PC-9 (cell line): ENCODE results near the gene DMAC2. TPM values are rescaled to one million over a fixed set of nuclear protein-coding genes. Genes with fewer than 3 reads are reported as not detected.

Source experiments
- BruUV-seq: library from RNA; stranded (reverse); fragments of 400-500 nt; replicated peaks from 2 replicates; lab custom pipeline; 2021; lab: Mats Ljungman, UMichigan
- CTCF ChIA-PET: fragments of 300-600 bp; sonication (Branson Sonifier 250); formaldehyde crosslinking; loops from one replicate; lab custom pipeline; 2022; ENCODE audit warnings: antibody characterized with exemption; lab: Charles Lee
- POLR2A ChIA-PET: fragments of 300-600 bp; sonication (Branson Sonifier 250); formaldehyde crosslinking; loops from one replicate; lab custom pipeline; 2022; ENCODE audit warnings: antibody characterized with exemption; ENCODE audit not compliant: unreplicated experiment; lab: Charles Lee
- DNase-seq, 2 experiments: peaks; one replicate each; pipeline versions ENCODE4 v3.0.0 to v3.0.0-alpha.2; 2015 to 2022; ENCODE audit warnings: mixed read lengths in 1 of 2
- H2AFZ ChIP-seq: fragments of 200-600 bp; sonication (generic); 2 replicates; pipeline ENCODE4 v1.8.1; 2017; ENCODE audit warnings: antibody characterized with exemption
- H3F3A ChIP-seq: fragments of 200-600 bp; sonication (generic); 2 replicates; pipeline ENCODE4 v1.8.1; 2017; ENCODE audit warnings: antibody characterized with exemption, mild to moderate bottlenecking, low read depth; ENCODE audit not compliant: insufficient read depth
- H3K27ac ChIP-seq: fragments of 200-600 bp; sonication (generic); 2 replicates; pipeline ENCODE4 v1.6.1; 2016; ENCODE audit warnings: mixed run types
- H3K27me3 ChIP-seq: fragments of 200-600 bp; sonication (generic); 2 replicates; pipeline ENCODE4 v1.6.1; 2016; ENCODE audit warnings: low read depth, mixed run types; ENCODE audit not compliant: insufficient read depth
- H3K36me3 ChIP-seq: fragments of 200-600 bp; sonication (generic); 2 replicates; pipeline ENCODE4 v1.6.1; 2016; ENCODE audit warnings: low read depth, mixed run types
- H3K4me1 ChIP-seq: fragments of 200-600 bp; sonication (generic); replicated peaks from 2 replicates; pipeline ENCODE4 v1.6.1; 2016; ENCODE audit warnings: mixed run types; ENCODE audit not compliant: insufficient read depth
- H3K4me2 ChIP-seq: fragments of 200-600 bp; sonication (generic); 2 replicates; pipeline ENCODE4 v1.6.1; 2017; ENCODE audit warnings: mixed run types
- H3K4me3 ChIP-seq: fragments of 200-600 bp; sonication (generic); 2 replicates; pipeline ENCODE4 v1.6.1; 2016; ENCODE audit warnings: mixed run types
- H3K79me2 ChIP-seq: fragments of 200-600 bp; sonication (generic); 2 replicates; pipeline ENCODE4 v1.6.1; 2017; ENCODE audit warnings: low read depth, mixed run types
- H3K9me2 ChIP-seq: fragments of 200-600 bp; sonication (generic); 2 replicates; pipeline ENCODE4 v1.8.1; 2017; ENCODE audit warnings: mild to moderate bottlenecking; ENCODE audit not compliant: insufficient read depth
- H3K9me3 ChIP-seq: fragments of 200-600 bp; sonication (generic); 2 replicates; pipeline ENCODE4 v1.8.1; 2016; ENCODE audit warnings: low read depth; ENCODE audit not compliant: insufficient read depth
- H4K20me1 ChIP-seq: fragments of 200-600 bp; sonication (generic); 2 replicates; pipeline ENCODE4 v1.8.1; 2017; ENCODE audit not compliant: insufficient read depth
- CTCF ChIP-seq: fragments of 200-600 bp; sonication (generic); conservative IDR thresholded peaks from 2 replicates; pipeline ENCODE4 v1.6.1; 2017; ENCODE audit warnings: mixed run types, antibody characterized with exemption, mild to moderate bottlenecking, moderate library complexity
- EZH2 ChIP-seq: fragments of 200-600 bp; sonication (generic); IDR thresholded peaks from 2 replicates; pipeline ENCODE4 v1.8.0; 2017; ENCODE audit warnings: antibody characterized with exemption, low read depth
- intact Hi-C: fragments of 100-400 bp; cut with micrococcal nuclease; formaldehyde crosslinking; loops from one replicate; pipeline ENCODE4 v1.10.0; 2022; ENCODE audit not compliant: unreplicated experiment
- total RNA-seq: library from RNA; stranded (reverse); gene quantifications from 2 replicates; pipeline ENCODE4 v1.2.3, GENCODE V29; 2021

DMAC2 gene
- total RNA-seq, 1 experiment from 2014 or later: 38.6 TPM

- Histone ChIP-seq H3K27me3 (no peaks in the 10 kb centered on the region), H3K9me2 (no peaks in the 10 kb centered on the region), H3K27ac (no peak overlapping the region), H3K4me2 (no peak overlapping the region), H3K79me2 (no peaks in the 10 kb centered on the region), H3K36me3 (no peaks in the 10 kb centered on the region), H3K4me1 (peaks cover 9% of the 10 kb centered on the region), H3K4me3 (no peak overlapping the region), H3F3A (no peaks in the 10 kb centered on the region), H2AFZ (no peak overlapping the region), H4K20me1 (no peaks in the 10 kb centered on the region; the same call in 1 of the 2 replicates), H3K9me3 (no peaks in the 10 kb centered on the region)
- ChIA-PET CTCF (no interaction called here), POLR2A (interaction anchor here (0.7 kb wide), 1 partner anchor 31 kb away, joined by 3 read pairs; no protein-coding TSS in a partner anchor)
- intact Hi-C loops: no loop called here
- TF ChIP-seq CTCF (no peak), EZH2 (no peak)
- no peak for DNase-seq
- BruUV-seq: no TSS peak
Observed at GRCh38 chr19:41408256-41408655, 31.5 kb downstream of the DMAC2 start.

GRCh38 chr19:41407271-41407670 is 32.4 kb downstream of the DMAC2 start:
- CTCF ChIA-PET: no interaction called here
- POLR2A ChIA-PET: no interaction called here
- Histone ChIP-seq H3K79me2 (no peaks in the 10 kb centered on the region), H3K9me3 (no peaks in the 10 kb centered on the region), H3K27ac (no peak overlapping the region), H2AFZ (no peak overlapping the region), H3K27me3 (no peaks in the 10 kb centered on the region), H3K4me2 (no peak overlapping the region), H3K36me3 (no peaks in the 10 kb centered on the region), H4K20me1 (no peaks in the 10 kb centered on the region; the same call in 1 of the 2 replicates), H3K9me2 (no peaks in the 10 kb centered on the region), H3F3A (no peaks in the 10 kb centered on the region), H3K4me3 (no peak overlapping the region), H3K4me1 (peaks cover 9% of the 10 kb centered on the region)
- intact Hi-C loops: no loop called here
- no TSS peak for BruUV-seq
- TF ChIP-seq EZH2 (no peak), CTCF (no peak)
- no peak for DNase-seq

- no peak for DNase-seq
- Histone ChIP-seq H3K27me3 (no peaks in the 10 kb centered on the region), H2AFZ (no peak overlapping the region), H3K79me2 (no peaks in the 10 kb centered on the region), H4K20me1 (no peaks in the 10 kb centered on the region; the same call in 1 of the 2 replicates), H3F3A (no peaks in the 10 kb centered on the region), H3K36me3 (no peaks in the 10 kb centered on the region), H3K4me3 (no peak overlapping the region), H3K9me3 (no peaks in the 10 kb centered on the region), H3K27ac (no peak overlapping the region), H3K4me2 (no peak overlapping the region), H3K9me2 (no peaks in the 10 kb centered on the region), H3K4me1 (peaks cover 9% of the 10 kb centered on the region)
- ChIA-PET POLR2A (no interaction called here), CTCF (no interaction called here)
- no peak for TF ChIP-seq CTCF
- TF ChIP-seq EZH2: no peak
- no TSS peak for BruUV-seq
- intact Hi-C loops: no loop called here
Observed at GRCh38 chr19:41405776-41406175, 33.9 kb downstream of the DMAC2 start.
